GDM1 (cell line): ENCODE data around the gene ANKRD9.

Source experiments
- DNase-seq: peaks from one replicate; lab custom pipeline; 2025; lab: John Stamatoyannopoulos, UW

ANKRD9 gene

DNA sequence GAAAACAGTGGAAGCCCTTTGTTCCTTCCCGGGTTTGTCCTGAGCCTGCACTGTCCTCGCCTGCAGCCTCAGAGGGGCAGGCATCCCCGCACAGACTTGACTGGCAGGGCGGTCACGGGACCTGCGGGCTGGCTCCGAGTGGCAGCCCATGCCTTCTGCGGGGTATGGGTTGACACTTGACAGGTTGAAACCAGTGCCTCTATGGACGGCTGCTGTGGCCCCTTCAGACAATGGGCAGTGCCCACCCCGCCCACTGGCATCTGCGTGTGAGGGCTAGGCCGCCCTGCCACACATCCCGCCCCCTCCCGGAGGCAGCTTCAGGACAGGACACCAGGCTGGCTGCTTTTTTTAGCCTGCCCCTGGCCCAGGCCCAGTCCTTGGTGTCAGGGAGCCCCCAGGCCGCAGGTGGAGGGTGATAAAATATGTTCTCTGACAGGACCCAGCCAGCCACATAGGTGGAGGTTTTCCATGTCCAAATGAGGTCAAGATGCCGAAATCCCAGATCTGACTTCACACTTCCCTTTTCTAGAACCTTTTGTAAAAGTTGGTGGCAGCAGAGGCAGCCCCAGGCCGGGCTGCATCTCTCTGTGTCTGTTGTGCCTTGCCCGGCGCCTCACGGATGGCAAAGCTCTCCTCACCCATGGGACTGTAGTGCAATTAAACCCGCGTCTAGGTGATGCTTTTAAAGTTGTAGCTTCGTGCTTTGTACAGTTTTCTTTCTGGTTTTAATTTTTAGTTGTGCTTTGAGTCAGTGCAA, 10.0 kb downstream of the ANKRD9 start:
- DNase-seq, result no peak

- DNase-seq, result no peak
Observed at GRCh38 chr14:102498678-102499265, 10.8 kb downstream of the ANKRD9 start.

- DNase-seq, result no peak
Observed at GRCh38 chr14:102497998-102498677, 11.4 kb downstream of the ANKRD9 start.

GRCh38 chr14:102496958-102497744, 12.4 kb downstream of the ANKRD9 start:
- DNase-seq, result no peak

DNA sequence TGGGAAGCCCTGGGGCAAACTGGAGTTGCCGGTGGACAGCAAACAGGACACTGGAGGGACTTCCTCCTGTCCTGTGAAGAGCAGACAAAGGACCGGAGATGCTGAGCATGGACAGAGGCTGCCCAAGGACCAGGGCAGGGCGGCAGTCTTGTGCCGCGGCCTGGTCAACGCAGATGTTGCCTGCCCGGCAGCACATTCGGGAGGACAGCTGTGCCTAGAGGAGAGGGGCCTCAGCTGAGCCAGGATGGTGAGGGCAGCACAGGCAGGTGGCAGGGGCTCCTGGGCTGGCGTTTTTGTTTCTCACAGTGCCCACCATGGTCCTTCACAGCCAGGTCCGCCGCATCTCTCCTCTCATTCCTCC, 13.3 kb downstream of the ANKRD9 start:
- no peak for DNase-seq

GRCh38 chr14:102495491-102496330, 13.9 kb downstream of the ANKRD9 start:
- no peak for DNase-seq

DNA sequence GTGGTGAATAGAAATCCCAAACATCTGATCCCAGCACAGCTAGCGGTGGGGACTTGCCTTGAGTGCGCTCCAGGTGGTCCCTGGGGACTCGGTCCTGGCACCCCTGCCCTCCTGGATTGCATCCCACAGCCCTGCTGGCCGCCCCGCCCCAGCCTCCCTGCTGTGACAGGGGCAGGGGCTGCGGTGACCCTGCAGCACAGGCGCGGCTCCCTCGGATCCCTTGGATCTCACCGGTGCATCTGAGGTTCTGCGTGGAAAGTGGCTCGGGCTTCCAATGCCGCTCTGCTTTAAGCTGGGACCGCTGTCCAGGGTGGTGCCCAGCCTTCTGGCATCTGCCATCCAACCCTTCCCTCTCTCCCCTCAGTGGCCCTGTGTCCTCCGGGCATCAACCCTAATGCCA, 16.0 kb downstream of the ANKRD9 start:
- no peak for DNase-seq

DNA sequence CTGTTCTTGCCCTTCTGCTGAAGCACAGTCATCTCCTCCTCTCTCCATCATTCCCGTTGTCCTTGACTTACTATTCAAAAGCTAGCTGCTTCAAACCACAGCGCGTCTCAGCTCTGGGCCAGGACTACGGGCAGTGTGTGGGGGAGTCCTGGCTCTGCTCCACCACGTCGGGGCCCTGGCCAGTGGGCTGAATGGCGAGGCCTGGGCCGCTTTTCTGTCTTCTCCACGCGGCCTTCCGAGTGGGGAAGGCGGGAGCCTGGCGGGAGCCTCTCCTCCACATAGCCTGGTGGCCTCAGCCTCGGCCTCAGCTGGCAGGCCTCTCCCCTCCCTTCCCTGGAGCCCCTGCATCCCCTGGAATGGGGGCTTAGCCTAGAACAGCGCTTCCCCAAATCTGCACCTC, 16.5 kb downstream of the ANKRD9 start:
- DNase-seq, result no peak

- no peak for DNase-seq
Observed at GRCh38 chr14:102492531-102492910, 17.1 kb downstream of the ANKRD9 start.

DNA sequence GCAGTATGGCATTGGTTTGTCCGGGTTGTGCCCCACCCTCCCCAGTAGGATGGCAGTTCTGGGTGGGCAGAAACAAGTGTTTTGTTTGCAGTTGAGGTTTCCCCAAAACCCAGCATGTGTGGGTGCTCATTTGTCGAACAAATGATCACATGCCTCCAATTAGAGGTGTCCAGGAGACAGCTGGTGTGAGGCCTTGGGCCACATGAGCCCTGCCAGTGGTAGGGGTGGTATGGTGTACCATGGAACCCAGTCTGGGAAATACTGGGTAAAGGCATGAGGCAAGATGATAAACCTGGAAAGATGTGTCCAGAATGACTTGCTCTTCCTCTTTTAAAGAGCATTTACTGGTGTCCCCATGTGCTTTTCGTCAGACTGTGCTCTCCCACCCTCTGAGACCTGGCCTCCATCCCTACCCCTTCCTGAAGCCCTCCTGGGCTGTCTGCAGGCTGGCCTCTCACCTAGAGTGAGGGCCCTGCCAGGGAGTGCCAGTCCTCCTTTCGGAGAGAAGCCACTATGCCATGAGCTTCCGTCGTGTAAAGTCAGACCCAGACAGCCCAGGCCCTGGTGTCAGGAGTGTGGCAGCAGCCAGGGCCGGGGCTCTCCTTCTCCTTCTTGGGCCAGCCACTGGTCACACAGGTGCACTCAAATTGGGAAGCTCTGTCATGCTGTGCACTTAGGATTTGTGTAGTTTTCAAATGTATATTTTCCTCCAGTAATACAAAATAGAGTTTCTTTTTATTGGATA, 17.6 kb downstream of the ANKRD9 start:
- no peak for DNase-seq

- DNase-seq, result no peak
Observed at GRCh38 chr14:102491366-102491765, 18.2 kb downstream of the ANKRD9 start.

GRCh38 chr14:102490456-102490855, 19.1 kb downstream of the ANKRD9 start:
- DNase-seq, result no peak

DNA sequence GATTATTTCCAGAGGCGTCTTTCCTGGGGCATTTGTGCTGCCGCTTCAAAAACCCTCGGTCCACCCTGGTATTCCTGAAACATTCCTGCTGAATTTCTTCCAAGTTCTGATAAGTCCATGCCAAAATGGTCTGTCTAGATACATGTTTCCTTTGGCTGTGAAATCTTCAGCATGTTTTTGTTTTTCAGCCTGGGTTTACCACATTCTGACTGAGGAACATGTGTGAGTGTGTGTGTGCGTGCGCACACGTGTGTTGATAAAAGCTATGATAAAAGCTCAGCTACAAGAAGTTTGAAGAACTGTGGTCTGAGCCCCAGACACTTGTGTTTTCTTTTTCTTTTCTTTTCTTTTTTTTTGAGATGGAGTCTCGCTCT, 22.4 kb downstream of the ANKRD9 start:
- no peak for DNase-seq

GRCh38 chr14:102486513-102487203, 22.9 kb downstream of the ANKRD9 start:
- no peak for DNase-seq

DNA sequence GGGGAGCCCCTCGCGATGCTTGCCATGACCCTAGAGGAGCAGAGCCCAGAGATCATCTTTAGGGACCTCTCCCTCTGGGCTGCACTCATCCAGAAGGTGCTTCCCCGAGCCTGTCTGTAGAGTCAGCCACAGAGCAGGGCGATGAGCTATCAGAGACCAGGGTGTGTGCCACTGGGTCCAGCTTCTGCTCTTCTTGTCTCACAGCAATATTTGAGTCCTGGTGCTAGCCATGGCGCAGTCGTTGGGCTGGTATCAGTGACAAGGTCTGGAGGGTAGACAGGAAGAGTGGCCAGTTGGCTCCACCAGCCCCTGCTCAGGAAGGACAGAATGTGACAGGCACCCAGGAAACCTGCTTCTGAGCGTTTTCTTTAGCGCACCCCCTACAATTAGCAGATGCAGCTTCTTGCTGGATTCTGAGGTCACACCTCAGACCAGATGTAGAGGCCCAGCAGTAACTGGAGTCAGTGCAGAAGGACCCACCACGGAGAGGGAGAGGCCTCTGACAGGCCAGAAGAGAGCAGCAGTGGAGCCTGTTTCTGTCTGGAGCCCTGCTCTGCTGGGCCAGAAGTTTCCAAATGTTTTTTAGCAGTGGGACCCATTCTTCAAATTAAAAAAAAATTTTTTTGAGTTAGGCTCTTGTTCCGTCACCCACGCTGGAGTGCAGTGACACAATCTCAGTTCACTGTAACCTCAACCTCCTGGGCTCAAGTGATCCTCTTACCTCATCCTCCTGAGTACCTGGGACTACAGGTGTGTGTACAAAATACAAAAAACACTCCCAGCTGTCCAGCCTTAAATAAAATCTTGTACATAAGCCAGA, 23.7 kb downstream of the ANKRD9 start:
- DNase-seq, result no peak

GRCh38 chr14:102484316-102484715, 25.3 kb downstream of the ANKRD9 start:
- DNase-seq, result no peak

DNA sequence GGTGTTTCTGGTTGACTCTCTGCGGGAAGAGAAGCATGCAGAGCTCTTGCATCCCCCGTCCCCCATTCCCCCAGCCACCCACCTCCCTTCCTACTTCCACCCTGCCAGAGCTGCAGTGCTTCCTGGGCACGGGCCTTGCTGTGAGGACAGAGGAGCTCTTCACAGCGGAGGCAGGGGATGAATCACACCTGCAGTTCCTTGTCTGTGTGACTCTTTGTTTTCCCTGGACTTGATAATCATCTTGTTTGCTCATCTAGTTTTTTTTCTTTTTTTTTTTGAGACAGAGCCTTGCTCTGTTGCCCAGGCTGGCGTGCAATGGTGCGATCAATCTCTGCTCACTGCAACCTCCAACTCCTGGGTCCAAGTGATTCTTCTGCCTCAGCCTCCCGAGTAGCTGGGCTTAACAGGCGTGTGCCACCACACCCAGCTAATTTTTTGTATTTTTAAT, 27.8 kb downstream of the ANKRD9 start:
- DNase-seq, result no peak

- no peak for DNase-seq
Observed at GRCh38 chr14:102481371-102481770, 28.2 kb downstream of the ANKRD9 start.

DNA sequence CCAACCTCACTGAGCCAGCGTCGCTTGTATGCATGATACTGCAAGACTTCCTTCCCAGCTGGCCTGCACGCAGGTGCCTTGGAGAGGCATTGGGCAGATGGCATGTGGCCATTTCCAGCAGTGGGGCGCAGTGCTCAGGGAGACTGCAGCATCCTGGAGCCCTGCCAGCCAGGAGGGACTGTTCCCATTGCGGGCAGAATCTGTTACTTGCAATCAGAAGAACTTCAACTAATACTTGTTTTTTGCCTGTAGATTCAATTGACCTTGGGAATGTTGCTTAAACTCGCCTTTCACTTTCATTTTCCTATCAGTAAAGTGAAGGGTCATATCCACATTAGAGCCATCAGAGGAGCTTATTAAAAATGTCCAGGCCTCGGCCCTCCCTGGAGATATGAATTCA, 29.8 kb downstream of the ANKRD9 start:
- DNase-seq, result no peak
